GM21423 (cell line): ENCODE measurements around the gene BASP1.
"Not testable (repeated sequence)": the region's sequence is repeated elsewhere in the genome, so short reads cannot be mapped to it uniquely, and the experiment has no call there.

Experiments
- ATAC-seq: cut with Tn5 transposase; IDR thresholded peaks from one replicate; pipeline ENCODE4 v1.9.1; 2021; ENCODE audit warnings: mild to moderate bottlenecking, moderate library complexity; ENCODE audit not compliant: unreplicated experiment

Gene BASP1

DNA sequence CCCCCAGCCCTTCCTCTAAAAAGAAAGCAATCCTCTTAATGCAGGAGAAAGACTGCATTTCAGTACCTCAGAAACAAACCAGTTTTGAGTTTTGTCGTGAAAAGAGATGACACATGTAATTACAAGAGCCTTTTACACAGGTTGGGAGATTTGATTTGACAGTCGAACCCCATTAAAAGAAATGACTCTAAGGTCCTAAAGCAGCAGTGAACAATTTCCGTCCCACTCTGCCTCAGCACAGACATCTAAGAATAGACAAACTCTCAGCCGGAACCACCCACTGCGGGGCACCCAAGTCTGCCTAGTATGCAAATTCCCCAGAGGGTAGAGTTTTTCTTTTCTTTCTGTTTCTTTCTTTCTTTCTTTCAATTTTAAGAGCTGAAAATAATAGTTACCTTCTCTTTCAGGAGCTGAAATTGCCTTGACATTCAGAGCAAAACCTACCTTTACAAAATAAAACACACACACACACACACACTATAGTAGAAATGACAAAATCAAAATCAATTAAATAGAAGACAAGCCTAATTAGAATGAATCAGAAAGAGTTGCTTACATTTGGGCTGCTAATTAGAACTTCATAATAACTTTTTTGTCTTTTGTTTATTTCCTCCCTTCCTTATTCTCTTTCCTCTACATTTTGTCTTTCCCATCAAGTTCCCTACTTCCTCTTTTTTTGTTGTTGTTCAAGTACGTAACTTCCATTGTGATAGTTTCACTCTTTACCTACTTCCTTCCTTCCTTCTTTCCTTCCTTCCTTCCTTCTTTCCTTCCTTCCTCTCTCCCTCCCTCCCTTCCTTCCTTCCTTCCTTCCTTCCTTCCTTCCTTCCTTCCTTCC is 65.1 kb downstream of the BASP1 start:
- peak; percentile 97 for ATAC-seq

DNA sequence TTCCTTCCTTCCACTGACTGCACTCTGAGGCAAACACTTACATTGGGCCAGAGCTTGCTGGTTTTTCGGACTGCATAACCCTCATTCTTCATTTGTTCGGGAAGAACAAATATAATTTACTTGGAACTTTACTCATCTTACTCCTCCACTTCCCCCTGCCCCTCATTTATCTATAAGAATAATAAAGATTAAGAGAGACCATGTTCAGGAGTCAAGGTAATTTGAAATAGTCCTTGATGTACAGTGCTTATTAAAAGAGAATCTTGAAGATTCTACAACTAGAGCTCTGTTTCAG is 65.6 kb downstream of the BASP1 start:
- ATAC-seq, result no peak

DNA sequence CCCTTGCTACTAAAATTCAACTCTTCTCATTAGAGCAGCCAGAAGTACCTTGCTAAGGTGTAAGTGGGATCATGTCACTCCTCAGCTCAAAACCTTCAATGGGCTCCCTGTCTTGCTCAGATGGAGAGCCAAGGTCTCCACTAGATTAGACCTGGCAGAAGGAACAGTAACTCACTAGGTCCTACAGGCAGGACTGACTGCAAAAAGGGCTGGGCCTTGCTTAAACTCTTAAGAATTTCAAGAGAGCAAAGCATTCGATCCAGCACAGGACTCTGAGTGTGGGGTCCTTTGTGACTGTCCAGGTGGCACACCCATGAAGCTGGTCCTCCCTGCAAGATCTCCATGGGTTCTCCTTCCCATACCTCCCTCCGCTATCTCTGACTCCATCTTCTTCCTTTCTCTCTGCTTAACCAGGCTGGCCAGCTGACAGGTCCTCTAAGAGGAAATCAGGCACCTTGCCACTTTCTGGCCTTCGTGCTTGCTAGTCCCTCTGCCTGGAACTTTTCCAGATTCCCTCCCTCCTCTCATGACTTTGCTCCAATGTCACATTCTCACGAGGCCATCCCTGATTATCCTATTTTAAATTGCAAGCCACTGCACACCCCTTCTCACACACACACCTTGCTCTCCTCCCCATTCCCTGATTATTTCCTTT is 70.2 kb downstream of the BASP1 start:
- ATAC-seq, result no peak

DNA sequence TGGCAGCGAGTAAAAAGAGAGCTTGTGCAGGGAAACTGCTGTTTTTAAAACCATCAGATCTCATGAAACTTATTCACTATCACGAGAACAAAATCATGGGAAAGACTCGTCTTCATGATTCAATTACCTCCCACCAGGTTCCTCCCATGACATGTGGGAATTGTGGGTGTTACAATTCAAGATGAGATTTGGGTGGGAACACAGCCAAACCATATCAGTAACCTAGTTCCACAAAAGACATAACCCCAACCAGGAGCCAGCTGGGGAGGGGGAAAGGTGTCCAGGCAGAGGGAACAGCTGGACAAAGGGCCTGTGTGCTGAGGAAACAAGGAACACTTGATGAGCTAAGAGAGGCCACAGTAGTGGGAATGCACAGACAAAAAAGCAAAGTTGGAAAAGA is 71.1 kb downstream of the BASP1 start:
- no peak for ATAC-seq

DNA sequence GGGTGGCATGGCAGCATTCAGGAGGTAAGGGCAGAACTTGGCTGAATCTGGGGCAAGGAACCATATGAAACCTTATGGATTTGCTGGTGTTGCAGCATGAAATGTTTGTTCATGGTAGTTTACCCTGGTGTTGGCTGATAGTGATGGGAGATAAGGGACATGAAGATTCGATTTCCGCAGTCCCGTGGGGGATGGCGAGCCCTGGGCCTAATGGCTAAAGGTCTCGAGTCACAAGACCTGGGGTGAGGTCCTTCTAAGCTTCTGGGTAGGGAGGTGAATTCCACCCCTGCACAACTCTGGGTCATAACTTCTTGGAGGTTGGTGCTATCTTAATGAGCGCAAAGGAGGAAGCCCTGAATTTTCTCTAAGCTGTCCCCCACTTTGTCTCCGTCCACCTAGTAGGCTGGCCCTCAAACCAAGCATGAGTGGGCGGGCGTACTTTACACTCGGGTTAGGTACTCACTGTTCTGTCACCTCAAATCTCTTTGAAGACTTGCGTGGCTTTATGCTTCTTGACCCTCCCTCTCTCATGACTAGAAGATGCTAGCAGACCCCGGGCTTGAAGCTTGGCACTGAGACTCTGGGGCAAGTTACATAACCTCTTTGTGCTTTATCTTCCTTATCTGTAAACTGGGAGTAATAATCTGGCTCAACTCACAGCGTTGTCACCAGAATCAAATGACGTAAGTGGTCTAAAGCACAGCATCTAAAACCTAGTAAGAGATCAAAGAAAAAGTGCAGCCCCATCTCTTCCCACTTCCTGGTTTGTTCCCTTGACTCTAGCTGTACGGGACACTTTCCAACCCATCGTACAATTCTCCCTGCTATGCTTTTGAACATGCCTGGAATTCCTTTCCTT is 72.5 kb downstream of the BASP1 start:
- no peak for ATAC-seq

DNA sequence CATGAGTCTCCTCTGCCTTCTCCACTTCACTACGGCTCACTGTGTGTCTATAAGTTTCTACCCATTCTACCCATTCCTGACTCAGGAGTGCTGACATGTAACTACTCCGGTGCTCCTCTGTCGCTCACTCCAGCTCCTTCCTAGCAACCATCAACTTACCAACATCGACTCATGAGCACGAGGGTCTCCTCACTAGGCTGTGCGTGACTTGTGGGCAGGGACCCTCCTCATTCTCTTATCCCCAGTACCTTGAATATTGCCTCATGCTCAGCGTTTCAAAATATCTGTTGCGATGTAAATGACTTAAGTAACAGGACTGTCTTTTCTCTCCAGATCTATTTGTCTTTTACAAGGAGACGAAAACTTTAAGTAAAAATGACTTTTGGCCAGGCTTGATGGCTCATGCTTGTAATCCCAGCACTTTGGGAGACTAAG is 73.1 kb downstream of the BASP1 start:
- ATAC-seq, result no peak

DNA sequence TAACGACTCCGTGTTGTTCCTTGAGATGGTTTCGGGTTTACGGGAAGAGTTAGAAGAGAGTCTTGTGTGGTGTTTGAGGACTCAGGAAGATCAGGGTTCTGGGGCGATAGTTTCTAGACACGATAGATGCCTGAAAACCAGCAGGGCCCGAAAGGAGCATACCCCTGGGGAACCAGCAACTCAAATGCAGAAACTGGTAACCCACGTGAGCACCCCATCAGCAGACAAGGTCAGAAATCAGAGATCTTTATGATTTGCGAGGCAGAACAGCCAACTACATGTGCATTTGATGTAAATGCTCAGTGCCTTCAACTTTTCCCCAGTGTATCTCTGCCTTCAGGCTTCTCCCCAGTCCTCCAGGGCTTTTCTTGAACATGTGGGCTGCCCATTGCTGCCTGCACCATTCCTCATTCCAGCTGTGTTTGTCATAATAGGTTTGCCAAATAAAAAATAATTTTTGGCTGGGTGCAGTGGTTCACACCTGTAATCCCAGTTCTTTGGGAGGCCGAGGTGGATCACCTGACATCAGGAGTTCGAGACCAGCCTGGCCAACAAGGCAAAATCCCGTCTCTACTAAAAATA is 75.1 kb downstream of the BASP1 start:
- ATAC-seq, result no peak

DNA sequence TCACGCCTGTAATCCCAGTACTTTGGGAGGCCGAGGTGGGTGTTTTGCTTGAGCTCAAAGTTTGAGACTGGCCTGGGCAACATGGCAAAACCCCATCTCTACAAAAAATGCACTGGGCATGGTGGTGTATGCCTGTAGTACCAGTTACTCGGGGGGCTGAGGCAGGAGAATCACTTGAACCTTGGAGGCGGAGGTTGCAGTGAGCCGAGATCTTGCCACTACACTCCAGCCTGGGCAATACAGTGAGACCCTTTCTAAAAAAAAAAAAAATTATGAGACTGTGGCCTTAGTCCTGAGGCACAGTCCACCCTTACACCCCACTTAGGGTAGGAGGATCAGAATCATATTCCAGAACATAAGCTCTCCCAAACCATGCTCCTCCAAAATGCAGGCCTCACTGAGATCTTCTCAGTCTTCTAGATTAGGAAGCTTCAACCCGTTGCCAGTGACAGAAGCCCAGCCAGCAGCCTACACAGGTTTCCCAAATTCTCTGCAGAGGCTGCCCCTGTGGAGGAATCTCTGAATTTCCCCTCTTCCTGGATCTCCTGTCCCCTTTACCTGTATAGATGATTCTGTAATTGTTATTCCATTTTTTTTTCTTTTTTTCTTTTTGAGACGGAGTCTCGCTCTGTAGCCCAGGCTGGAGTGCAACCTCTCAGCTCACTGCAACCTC is 77.3 kb downstream of the BASP1 start:
- no peak for ATAC-seq

DNA sequence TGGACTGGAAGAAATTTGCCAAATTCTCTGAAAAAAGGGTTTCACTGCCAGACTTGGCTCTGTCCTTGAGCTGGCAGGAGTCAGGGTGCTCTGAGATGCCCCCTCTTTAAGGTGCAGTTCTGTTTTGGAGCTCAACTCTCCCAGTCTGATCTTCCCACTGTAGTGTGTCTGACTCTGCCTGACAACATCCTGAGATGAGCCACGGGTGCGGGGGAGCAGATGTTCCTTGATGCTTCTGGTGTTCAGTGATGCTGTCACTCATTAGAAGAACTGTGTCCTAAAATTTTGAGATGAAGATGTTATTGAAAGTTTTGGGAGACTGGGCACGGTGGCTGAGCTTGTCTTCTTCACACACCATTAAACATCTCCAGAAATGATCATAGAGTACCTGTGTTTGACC is 78.2 kb downstream of the BASP1 start:
- ATAC-seq, result no peak

DNA sequence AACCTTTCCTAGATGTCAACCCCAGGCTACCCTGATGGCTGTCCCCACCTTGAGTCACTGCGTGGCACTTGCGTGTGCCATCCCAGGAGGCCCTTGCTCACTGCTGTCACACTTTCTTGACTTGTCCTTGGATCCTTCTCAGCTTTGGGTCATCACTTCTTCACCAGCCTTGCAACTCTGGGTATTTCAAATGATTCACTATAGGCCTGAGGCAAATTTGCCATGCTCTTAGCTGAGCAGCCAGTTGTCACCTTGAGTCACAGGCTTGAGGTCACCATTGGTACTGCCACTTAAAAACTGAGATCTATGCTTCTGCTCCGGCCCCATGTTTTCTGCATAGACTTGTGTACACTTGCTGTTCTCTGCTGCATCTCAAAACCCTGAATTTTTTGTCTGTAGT is 84.7 kb downstream of the BASP1 start:
- no peak for ATAC-seq

DNA sequence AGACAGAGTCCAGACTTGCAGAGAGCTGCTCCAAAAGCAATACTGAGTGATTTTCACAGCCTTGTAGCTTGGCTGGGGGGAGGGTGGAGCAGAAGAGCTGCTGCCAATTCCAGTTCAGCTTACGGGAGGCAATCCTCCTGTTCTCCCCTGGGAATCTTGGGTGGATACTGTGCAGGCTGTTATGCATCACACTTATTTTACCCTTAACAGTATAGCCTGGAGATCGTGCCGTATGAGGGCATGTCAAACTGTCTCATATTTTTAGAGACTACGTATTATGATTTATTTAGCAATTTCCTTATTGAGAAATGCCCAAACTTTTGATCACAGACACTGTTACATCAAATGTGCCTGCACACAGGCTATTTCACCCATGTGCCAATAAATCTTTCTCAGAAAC is 85.2 kb downstream of the BASP1 start:
- ATAC-seq, result no peak

DNA sequence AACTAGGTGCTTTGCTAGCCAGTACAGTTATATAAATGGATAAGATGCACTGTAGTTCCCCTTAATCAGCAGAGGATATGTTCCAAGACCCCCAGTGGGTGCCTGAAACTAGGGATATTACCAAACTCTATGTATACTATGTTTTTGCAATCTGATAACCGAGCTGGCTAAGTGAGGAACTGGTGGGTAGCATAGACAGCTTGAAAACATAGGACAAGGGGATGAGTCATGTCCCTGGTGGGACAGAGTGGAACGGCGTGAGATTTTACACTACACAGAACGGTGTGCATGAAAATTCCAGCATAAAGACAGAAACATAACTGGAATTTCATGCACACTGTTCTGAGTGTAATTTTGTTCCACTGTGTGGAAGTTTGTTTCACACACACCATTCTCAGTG is 86.9 kb downstream of the BASP1 start:
- ATAC-seq, result no peak

DNA sequence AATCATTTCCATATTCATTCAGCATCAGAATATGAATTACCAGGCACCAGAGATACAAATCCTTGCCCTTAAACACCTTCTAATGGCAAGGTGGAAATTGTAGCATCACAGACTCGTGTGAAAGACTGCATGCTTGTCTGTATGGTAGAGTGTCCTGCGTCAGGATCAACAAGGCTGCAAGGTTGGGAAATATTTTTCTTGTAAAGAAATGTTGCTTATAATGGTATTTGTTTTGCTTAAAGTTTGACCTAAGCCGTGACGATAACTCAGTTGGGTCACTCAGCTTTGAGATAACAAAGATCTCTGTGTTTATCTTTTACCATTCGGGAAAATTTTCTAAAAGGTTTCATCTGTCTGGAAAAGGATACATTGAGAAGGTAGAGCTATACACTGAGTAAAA is 87.6 kb downstream of the BASP1 start:
- ATAC-seq, result no peak

DNA sequence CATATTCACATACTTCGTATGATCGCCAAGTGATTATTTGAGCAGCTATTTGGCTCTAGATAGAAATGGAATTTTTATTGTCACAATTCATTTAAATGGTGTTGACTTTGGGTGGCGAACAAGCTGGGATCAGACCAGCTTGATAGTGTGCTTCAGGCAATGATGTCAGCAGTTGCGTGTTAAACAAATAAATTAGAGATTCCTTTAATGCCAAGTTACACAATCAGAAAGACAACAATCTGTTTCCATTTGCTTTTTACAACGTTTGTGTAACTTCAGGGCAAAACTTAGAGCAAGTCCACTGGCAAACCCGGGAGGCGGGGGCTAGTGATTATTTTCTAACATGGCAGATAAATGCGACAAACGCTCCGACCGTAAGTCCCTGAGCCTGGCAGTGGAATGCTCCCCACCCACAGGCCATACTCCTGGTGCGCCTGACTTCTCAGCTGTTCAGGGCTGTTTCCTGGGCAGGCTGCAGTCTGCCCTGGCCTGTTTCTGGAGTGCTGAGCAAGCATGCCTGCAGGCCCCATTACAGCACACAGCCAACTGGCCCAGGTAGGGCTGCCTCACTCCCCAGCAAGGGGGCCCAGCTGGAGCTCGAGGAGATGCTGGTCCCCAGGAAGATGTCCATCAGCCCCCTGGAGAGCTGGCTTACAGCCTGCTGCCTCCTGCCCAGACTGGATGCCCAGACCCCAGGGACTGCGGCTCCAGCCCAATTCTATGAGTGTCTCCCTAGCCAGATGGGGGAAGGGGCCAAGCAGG is 88.7 kb downstream of the BASP1 start:
- no peak for ATAC-seq

DNA sequence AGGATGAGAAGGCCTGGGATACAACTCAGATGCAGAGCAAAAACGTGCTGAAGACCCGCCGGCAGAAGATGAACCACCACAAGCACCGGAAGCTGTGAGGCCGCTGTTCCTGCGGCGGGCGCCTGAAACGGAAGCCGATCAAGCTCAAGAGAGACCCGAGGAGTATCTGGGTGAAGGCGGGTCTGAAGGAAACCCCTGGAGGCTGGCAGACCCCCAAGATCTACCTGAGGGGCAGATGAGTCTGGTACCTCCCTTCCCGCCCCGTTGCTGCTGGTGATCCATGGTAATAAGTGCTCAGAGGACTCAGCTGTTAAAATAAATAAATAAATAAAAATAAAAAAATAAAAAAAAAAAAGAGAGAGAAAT is 89.3 kb downstream of the BASP1 start:
- no peak for ATAC-seq

DNA sequence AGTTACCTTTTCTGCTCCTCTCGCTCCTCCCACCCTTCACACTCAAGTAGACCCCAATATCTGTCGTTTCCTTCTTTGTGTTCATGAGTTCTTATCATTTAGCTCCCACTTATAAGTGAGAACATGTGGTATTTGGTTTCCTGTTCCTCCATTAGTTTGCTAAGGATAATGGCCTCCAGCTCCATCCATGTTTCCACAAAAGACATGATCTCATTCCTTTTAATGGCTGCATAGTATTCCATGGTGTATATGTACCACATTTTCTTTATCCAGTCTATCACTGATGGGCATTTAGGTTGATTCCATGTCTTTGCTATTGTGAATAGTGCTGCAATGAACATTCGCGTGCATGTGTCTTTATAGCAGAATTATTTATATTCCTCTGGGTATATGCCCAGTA is 90.0 kb downstream of the BASP1 start:
- ATAC-seq, result not testable (repeated sequence)

DNA sequence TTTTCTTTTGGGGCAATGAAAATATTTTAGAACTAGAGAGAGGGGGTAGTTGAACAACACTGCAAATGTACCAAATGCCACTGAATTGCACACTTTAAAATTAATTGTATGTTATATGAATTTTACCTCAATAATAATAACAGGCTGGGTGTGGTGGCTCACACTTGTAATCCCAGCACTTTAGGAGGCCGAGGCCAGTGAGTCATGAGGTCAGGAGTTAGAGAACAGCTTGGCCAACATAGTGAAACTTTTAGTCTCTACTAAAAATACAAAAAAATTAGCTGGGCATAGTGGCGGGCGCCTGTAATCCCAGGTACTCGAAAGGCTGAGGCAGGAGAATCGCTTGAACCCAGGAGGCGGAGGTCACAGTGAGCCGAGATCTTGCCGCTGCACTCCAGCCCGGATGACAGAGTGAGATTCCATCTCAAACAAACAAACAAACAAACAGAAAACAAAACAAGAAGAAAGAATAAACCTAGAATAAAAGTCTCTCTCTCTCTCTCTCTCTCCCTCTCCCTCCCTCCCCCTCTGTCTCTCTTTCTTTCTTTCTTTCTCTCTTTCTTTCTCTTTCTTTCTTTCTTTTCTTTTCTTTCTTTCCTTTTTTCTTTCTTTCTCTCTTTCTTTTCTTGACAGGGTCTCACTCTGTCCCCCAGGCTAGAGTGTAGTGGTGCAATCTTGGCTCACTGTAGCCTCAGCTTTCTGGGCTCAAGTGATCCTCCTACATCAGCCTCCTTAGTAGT is 91.1 kb downstream of the BASP1 start:
- no peak for ATAC-seq

DNA sequence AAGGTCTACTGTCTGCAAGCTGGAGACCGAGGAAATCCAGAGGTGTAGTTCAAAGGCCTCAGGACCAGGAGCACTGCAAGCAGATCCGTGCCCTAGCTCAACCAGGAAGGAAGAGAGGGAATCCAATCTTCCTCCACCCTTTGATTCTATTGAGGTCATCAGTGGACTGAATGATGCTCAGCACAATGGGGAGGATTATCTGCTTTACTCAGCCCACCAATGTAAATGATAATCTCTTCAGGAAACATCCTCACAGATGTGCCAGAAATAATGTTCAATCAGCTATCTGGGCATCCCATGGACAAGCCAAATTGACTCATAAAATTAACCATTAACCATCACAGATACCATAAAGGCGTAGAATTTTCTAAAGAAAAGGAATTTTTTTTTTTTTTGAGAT is 92.0 kb downstream of the BASP1 start:
- no peak for ATAC-seq

DNA sequence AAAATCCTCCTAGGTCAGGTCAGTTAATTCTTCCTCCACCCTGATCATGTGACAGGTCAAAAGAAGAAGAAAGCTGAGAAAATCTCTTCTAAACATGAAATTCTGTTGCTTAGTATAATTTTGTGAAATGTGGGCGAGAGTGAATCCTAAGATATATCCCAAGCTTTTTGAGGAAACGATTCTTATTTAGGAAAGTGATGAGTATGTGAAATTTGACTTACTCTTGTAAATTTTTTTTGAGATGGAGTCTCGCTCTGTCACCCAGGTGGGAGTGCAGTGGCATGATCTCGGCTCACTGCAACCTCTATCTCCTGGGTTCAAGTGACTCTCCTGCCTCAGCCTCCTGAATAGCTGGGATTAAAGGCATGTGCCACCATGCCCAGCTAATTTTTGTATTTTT is 93.1 kb downstream of the BASP1 start:
- ATAC-seq, result not testable (repeated sequence)

DNA sequence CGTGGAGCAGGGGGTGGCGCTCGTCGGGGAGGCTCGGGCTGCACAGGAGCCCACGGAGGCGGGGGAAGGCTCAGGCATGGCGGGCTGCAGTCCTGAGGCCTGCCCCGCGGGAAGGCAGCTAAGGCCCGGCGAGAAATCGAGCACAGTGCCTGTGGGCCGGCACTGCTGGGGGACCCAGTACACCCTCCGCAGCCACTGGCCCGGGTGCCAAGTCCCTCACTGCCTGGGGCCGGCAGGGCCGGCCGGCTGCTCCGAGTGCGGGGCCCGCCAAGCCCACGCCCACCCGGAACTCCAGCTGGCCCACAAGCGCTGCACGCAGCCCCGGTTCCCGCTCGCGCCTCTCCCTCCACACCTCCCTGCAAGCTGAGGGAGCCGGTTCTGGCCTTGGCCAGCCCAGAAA is 94.4 kb downstream of the BASP1 start:
- not testable (repeated sequence) for ATAC-seq
